ENCODE data around the gene RCN2.
A peak's percentile ranks its signal among the peaks of the same experiment; 100 is the strongest.

The RCN2 gene

DNA sequence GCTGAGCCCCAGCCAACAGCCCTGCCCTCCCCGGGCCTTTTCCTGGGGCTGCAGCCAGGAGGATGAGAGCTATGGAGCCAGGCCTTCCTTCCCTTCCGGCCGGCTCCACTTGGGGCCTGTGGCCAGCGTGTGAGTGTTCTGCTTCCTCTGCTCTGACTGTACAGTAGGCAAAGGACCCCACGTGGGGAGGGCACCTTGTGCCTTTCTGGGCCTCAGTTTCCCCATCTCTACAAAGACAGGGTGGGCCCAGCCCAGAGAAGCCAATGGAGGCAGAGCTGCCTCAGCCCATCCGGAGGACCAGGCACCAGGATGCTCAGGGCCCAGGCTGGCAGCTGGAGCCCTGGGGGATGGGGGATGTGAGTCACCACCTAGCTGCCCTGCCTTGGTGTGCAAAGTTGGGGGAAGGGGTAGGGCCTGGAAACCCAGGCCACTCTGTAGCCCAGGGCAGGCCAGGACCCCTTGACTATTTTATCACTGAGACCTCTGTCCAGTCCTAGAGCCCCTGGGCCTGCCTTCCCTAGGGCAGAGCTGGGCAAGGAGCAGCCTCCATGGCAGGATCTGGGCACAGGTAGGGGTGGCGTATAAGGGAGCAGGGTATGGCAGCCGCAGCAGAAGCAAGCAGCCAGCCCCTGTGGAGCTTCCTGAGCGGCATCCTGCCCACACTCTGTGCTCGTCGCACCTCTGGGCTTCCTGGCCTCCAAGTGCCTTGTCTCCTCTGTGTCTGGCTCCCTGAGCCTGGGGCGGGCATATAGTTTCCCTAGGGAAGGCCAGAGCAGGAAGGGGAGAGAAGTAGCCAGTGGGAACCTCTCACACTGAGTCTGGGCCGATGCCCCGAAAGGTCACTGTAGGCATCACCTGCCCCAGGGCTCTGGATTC lies 65.2 kb downstream of the RCN2 start:
- peak; percentile 17 for DNase-seq

DNA sequence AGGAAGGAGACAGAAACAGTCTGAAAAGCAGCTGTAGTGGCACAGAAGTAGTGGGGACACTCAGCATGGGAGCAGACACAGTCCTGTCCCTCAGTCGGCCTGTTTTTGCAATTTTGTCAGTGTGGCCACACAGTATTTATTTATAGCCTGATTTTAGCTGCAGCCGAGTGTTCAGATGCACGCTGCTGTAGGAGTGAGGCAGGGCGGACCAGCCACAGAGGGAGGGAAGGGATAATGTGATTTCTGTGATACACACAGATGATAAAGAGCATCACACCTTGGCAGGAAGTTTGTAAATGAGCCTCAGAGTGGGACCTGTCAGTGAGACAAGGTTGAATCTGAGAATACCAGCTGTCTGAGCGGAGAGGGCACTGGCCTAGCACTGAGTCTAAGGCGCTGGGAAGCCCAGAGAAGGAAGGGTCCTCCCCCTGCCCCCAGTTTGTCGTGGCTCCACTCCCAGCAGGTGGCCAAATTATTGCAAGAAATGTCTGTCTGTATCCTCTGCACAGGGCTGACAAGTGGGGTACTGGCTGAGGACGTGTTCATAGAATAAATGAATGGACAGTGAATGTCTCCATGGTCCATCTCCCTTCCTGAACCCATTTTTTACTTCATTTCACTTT lies 67.2 kb downstream of the RCN2 start:
- DNase-seq: no peak

DNA sequence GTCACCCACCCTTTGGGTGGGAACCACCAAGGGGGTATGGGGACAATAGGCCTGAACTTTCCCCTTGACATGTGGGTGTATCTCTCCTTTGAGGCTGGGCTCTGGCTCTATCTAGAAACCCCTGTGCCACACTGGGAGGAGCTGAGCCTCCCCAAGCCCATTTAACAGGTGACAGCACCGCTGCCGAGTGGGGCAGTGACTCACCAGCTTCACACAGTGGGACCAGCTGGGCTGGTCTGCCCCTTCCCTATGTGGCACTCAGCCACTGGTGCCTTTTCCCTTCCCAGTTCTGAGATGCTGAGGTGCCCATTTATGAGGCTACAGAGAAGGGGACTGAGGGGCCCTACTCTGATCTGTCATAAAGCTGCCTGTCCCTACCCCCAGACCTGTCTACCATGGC lies 68.4 kb downstream of the RCN2 start:
- no peak for DNase-seq

DNA sequence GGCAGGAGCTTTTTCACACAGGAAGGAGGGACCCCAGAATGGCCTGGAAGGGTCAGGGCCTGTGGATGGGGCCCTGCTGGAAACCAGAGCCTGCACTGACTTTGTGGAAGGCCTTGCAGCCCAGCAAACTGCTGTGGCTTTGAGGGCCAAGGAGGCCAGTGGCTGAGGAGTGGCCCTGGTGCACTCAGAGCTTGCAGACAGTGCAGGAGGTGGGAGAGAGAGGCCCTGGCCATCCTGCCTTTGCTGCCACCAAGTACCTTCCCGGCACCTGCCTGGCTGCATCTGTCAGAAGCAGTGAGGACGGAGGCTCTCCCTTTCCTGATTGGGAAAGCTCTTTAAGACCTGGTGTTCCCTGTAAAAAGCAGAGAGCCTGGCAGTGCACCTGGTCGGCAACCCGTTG lies 69.8 kb downstream of the RCN2 start:
- DNase-seq: no peak

DNA sequence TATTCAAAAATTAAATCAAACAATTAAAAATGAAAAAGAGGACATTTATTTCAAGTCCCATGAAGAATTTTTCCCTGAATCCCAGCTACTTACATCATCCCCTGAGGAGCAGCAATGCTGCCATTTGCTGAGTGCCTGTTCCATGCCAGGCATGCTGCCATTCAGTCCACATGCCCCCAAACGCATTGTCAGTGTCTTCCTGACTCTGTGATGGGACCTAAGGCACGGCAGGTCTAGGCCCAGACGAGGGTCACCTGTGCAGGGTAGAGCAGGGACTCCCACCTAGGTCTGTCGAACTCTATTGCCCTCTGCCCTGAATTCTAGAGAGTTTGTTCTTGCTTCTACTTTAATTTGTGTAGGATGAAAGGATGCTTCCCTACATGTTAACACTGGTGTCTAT lies 70.4 kb downstream of the RCN2 start:
- no peak for DNase-seq

DNA sequence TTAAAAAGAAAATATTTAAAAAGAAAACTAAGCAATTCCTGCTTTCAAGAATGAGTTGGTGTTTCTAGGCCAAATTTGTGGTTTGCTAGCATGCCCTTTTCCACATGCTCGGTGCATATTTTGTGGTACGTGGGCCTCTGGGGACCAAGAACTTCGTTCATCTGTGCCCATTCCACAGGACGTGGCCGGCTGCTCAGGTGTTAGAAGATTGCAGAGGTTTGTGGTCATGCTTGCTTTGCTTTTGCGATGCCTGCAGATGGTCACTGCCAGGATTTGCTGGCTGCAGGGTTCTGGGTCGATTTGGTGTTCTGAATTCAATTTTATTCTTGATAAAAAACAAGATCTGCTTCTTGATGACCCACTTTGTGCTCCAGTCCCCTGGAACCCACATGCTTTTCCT lies 70.9 kb downstream of the RCN2 start:
- peak; percentile 19 for DNase-seq

DNA sequence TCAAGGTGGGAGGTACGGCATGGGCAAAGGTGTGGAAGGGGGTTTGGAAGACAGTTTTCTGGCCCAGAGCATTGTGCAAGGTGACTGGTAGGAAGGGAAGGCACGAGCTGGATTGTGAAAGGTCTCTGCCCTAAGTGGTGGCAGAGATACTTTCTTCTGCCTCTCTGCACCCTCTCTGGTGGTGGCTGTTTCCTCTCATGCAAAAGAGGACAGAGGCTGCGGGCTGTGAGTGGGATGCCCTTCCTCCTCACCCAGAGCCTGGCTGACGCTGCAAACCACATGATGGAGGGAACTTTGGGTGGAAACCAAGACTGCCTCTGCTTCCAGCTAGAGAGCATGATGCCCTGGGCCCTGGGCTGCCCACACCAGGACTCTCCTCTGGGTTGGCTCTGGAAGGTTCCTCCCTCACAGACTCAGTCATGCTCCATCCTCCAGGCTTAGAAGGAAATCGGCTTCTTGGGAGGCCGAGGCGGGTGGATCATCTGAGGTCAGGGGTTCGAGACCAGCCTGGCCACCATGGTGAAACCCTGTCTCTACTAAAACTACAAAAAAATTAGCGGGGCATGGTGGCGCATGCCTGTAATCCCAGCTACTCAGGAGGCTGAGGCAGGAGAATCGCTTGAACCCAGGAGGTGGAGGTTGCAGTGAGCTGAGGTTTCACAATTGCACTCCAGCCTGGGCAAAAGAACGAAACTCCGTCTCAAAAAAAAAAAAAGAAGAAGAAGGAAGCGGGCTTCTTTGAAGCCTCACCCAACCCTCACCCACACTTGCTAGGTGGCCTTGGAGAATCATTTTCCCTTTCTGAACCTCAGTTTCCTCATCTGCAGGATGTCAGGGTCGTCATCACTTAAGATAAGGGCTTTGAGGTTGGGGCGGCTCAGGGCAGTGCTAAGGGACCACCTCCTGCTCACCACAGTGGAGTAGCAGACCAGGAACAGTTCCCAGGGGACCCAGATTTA lies 71.7 kb downstream of the RCN2 start:
- DNase-seq: no peak

Measured in fibroblast of skin of right quadriceps (primary cell).